Epithelial cell of proximal tubule (primary cell): Measurements from ENCODE around the gene DBF4. TPM values are rescaled to one million over a fixed set of nuclear protein-coding genes. Genes with fewer than 3 reads are reported as not detected.

Source experiments
- DNase-seq: peaks from one replicate; pipeline ENCODE4 v3.0.0-alpha.2; 2011; ENCODE audit warnings: low read depth
- H3K4me3 ChIP-seq: 2 replicates; pipeline ENCODE4 v1.5.1; 2011; ENCODE audit warnings: low read depth, mild to moderate bottlenecking, low read length
- CTCF ChIP-seq: conservative IDR thresholded peaks from 2 replicates; pipeline ENCODE4 v1.5.1; 2012; ENCODE audit warnings: low read depth, mild to moderate bottlenecking, low read length
- total RNA-seq: library from RNA; depleted of rRNA; stranded (reverse); fragments of >200 nt; gene quantifications from 2 replicates; pipeline ENCODE4 v1.2.3, GENCODE V29; 2015

Gene DBF4
- total RNA-seq, 1 donor from 2014 or later: 60.5 TPM

DNA sequence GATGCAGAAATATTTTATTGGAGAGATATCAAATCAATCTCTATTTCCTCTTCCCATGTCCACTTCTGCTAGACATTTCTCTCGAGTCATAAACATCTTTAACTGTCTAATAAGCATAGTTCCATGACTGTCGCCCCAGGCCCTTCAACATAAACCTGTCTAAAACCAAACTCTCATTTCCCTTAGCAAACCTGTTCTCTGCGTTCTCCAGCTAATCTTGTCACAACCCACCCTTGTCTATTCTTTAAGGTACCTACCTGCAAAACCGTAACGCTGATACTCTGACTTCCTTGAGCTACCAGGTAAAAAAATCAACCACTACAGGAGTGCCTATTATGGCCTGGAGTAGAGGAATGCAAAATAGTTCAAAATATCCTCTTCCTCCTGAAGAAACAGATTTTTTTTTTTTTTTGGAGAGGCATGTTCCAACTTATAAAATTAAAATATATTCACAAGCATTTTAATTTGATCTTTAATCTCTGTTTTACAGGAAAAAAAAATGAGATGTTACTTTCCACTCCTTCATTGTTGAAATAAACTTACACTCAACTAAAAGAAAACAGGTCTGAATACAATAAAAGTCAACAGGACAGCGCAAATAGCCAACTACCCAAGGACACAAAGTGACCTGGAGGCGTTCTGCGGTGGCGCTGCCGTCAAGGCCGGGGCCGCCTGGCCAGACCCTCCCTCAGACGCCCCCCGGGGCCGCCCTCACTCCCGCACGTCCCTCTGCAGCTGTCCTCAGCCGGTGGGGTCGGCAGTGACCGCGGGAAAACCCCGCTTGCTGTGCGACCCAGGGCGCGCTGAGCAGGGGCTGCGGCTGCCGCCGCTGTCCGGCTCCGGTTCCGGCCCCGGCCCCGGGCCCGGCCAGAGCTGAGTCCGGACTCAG is 898 bp upstream of the DBF4 start:
- TF ChIP-seq CTCF: no peak
- peak overlapping the region; percentile 95 for H3K4me3 ChIP-seq

GRCh38 chr7:87876869-87877234 is 559 bp downstream of the DBF4 start:
- no peak for DNase-seq
- H3K4me3 ChIP-seq: peak overlapping the region; percentile 95
- no peak for TF ChIP-seq CTCF

More for the DNA sequence above, 898 bp upstream of the DBF4 start:
- DNase-seq: no peak

DNA sequence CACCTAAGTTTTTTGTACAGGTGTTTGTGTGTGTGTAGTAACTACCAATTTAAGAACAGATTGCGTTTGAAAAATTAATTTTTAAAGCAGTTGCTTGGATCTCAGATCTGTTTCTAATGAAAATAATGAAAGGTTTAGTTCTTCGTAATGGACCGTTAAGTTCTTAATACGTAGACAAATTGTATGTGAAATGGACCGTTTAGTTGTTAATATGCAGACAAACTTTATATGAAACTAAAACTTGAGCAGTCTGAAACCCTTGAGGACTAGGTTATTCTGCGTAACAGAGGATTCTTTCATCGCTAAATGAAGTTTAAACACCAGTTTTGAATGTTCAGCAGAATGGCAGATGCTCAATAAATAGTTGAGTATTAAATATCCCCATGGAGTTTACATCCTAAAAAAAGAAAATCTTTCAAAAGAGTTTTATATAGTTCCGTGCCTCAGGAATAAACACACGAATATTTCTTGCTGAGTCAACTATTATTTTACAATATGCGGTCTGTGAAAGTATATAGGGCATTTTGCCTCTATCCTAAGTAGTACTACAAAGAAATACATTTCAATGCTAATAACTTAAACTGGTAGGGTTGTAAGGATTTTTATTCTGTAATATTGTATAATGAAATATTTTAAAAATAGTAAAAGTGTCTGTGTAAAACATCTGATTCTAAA is 1.2 kb downstream of the DBF4 start:
- no peak for DNase-seq
- no peak for TF ChIP-seq CTCF
- peak overlapping the region; percentile 95 for H3K4me3 ChIP-seq

DNA sequence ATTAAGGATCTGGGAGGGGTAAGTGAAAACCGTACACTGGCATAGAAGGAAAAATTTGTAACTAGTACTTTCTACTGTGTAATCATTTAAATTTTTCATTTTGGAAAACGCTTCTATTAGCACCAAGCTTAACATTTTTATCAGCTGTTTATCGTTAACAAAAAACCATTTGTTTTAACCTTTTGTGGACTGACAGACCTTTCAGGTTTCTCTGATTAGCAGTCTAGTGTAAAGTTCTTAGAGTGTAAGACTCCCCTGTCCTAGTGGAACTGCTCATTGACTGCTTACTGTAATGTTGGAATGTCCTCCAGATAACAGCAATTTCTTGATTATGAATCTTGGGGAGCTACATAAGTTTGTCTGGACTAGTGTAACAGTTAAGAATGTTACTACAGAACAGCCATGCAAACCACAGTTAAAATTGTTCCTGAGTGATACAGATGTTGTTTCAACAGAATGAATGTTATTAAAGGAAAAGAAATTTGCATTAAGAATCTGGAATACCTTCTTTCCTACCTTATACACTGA is 2.0 kb downstream of the DBF4 start:
- peak overlapping the region; percentile 95 for H3K4me3 ChIP-seq
- no peak for TF ChIP-seq CTCF
- no peak for DNase-seq

- no peak overlapping the region for H3K4me3 ChIP-seq
- no peak for DNase-seq
- no peak for TF ChIP-seq CTCF
These were observed 6.1 kb downstream of the DBF4 start for GRCh38 chr7:87882151-87882937.

DNA sequence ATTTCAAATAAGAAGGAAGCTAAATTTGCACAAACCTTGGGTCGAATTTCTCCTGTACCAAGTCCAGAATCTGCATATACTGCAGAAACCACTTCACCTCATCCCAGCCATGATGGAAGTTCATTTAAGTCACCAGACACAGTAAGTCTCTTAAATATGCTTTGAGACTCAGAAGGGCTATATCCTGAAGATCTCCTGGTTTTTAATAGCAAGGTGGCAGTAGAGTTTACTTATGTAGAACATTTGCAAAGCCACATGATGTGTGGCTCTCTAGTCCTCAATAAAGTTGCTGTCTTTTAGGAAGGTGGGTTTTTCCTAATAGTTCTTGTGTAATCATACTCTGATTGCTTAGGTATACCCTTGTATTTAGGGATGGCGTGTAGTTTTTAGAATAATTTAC is 8.7 kb downstream of the DBF4 start:
- no peak for DNase-seq
- TF ChIP-seq CTCF: no peak
- no peak overlapping the region for H3K4me3 ChIP-seq
